Kidney (tissue), 14 donors: ENCODE data around the gene ZNF710. TPM values are rescaled to one million over a fixed set of nuclear protein-coding genes. Genes with fewer than 3 reads are reported as not detected.
A peak's percentile ranks its signal among the peaks of the same experiment; 100 is the strongest.
"Not testable (repeated sequence)": the region's sequence is repeated elsewhere in the genome, so short reads cannot be mapped to it uniquely, and the experiment has no call there.

Experiments used
- DNase-seq, 5 donors: peaks; one replicate each; pipeline ENCODE4 v3.0.0-alpha.2; 2013 to 2020
- FAIRE-seq: peaks from 2 replicates; lab custom pipeline; 2012; peaks lifted over from hg19 to GRCh38; lab: Jason Lieb, UNC
- H3K27ac ChIP-seq, 2 donors: one replicate each; pipeline ENCODE4 v1.7.0; 2013; ENCODE audit warnings: low read depth in 2 of 2, low read length in 2 of 2, inconsistent platforms in 1 of 2
- H3K27me3 ChIP-seq: one replicate; pipeline ENCODE4 v1.7.1; 2013; ENCODE audit warnings: low read length, inconsistent platforms; ENCODE audit not compliant: control insufficient read depth, insufficient read depth
- H3K36me3 ChIP-seq, 3 donors: one replicate each; pipeline versions ENCODE4 v1.7.0 to v1.7.1; 2013; ENCODE audit warnings: low read length in 3 of 3, control low read depth in 1 of 3, inconsistent platforms in 1 of 3; ENCODE audit not compliant: insufficient read depth in 3 of 3, control insufficient read depth in 2 of 3
- H3K4me1 ChIP-seq, 3 donors: one replicate each; pipeline versions ENCODE4 v1.7.0 to v1.7.1; 2013; ENCODE audit warnings: low read length in 3 of 3, inconsistent platforms in 1 of 3, low read depth in 1 of 3; ENCODE audit not compliant: control insufficient read depth in 2 of 3, insufficient read depth in 2 of 3
- H3K4me3 ChIP-seq, 3 donors: one replicate each; pipeline versions ENCODE4 v1.7.0 to v1.8.1; 2013; ENCODE audit warnings: low read length in 3 of 3, control low read depth in 1 of 3, inconsistent platforms in 1 of 3
- H3K9ac ChIP-seq, 3 donors: one replicate each; pipeline versions ENCODE4 v1.7.0 to v1.7.1; 2013; ENCODE audit warnings: low read length in 3 of 3, control low read depth in 1 of 3, inconsistent platforms in 1 of 3
- H3K9me3 ChIP-seq, 3 donors: one replicate each; pipeline versions ENCODE4 v1.7.0 to v1.7.1; 2013; ENCODE audit warnings: low read length in 3 of 3, control low read depth in 1 of 3, inconsistent platforms in 1 of 3; ENCODE audit not compliant: control insufficient read depth in 2 of 3, insufficient read depth in 1 of 3
- intact Hi-C: fragments of 100-400 bp; cut with DNase I; formaldehyde crosslinking; loops from one replicate; pipeline ENCODE4 v1.11.1; 2022
- polyA plus RNA-seq: library from polyadenylated mRNA; stranded (reverse); fragments of 350-450 nt; fragmentation: Illumina TruSeq; extraction: RNeasy Lipid Tissue Mini Kit (QIAGEN cat#74804); gene quantifications from one replicate; pipeline ENCODE4 v1.2.3, GENCODE V29; 2014; ENCODE audit warnings: low read depth, low replicate concordance; ENCODE audit not compliant: insufficient read depth
- total RNA-seq: library from RNA; stranded (reverse); fragmentation: NEBNext Ultra II Directional; extraction: Animal tissue kit (Norgen Biotek cat#: 25700); gene quantifications from one replicate; pipeline ENCODE4 v1.2.1, GENCODE V29; 2021
- TF ChIP-seq, protein P1 (sequence below): IDR thresholded peaks from 3 replicates; pipeline ENCODE4 v1.5.1; 2012; ENCODE audit warnings: mild to moderate bottlenecking, moderate library complexity, borderline replicate concordance; ENCODE audit not compliant: insufficient read depth; ENCODE audit errors: extremely low read depth
- donor health status: control.
- donor health status: control.
- donor health status: control.
- donor health status: control.
- donor health status: control.
- donor health status: DM: yes; HTN: yes; CAD: no.
- donor health status: Normal renal cell carcinoma (clear cell type).

ZNF710 gene
- total and polyA plus RNA-seq, 2 donors from 2014 or later = 11.0 to 17.0 TPM

DNA sequence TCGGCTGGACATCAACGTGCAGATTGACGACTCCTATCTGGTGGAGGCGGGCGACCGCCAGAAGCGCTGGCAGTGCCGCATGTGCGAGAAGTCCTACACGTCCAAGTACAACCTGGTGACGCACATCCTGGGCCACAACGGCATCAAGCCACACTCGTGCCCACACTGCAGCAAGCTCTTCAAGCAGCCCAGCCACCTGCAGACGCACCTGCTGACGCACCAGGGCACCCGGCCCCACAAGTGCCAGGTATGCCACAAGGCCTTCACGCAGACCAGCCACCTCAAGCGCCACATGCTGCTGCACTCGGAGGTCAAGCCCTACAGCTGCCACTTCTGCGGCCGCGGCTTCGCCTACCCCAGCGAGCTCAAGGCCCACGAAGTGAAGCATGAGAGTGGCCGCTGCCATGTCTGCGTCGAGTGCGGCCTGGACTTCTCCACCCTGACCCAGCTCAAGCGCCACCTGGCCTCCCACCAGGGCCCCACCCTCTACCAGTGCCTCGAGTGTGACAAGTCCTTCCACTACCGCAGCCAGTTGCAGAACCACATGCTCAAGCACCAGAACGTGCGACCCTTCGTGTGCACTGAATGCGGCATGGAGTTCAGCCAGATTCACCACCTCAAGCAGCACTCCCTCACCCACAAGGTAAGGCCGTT is 67.0 kb downstream of the ZNF710 start:
- Histone ChIP-seq H3K4me1 (peaks cover 0 to 18% (median 11%) of the 10 kb centered on the region in 3 donors), H3K27me3 (no peaks in the 10 kb centered on the region), H3K27ac (no peak overlapping the region), H3K36me3 (peaks cover 3 to 8% (median 3%) of the 10 kb centered on the region in 3 donors), H3K9ac (no peak overlapping the region), H3K9me3 (no peaks in the 10 kb centered on the region), H3K4me3 (no peak overlapping the region)
- FAIRE-seq (no peak), DNase-seq (peak in 1 of 5 donors; percentile 75)
- intact Hi-C loops = loop anchor here (10.0 kb wide), 1 partner anchor 163 kb away; no protein-coding TSS in a partner anchor
- TF ChIP-seq, protein P1, sequence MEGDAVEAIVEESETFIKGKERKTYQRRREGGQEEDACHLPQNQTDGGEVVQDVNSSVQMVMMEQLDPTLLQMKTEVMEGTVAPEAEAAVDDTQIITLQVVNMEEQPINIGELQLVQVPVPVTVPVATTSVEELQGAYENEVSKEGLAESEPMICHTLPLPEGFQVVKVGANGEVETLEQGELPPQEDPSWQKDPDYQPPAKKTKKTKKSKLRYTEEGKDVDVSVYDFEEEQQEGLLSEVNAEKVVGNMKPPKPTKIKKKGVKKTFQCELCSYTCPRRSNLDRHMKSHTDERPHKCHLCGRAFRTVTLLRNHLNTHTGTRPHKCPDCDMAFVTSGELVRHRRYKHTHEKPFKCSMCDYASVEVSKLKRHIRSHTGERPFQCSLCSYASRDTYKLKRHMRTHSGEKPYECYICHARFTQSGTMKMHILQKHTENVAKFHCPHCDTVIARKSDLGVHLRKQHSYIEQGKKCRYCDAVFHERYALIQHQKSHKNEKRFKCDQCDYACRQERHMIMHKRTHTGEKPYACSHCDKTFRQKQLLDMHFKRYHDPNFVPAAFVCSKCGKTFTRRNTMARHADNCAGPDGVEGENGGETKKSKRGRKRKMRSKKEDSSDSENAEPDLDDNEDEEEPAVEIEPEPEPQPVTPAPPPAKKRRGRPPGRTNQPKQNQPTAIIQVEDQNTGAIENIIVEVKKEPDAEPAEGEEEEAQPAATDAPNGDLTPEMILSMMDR = no peak

DNA sequence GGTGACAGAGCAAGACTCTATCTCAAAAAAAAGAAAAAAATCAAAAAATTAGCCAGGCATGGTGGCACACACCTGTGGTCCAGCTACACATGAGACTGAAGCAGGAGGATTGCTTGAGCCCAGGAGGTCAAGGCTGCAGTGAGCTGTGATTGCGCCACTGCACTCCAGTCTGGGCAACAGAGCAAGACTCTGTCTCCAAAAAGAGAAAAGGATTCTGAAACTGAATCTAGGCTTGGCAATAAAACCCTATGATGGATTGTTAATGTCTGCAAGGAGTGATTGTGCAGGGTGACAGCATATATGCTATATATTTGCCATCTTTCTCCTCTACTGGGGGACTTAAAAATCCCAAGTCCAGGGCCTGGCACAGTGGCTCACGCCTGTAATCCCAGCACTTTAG is 69.5 kb downstream of the ZNF710 start:
- DNase-seq, H3K9ac ChIP-seq, H3K27ac ChIP-seq, H3K9me3 ChIP-seq, FAIRE-seq, H3K27me3 ChIP-seq, H3K36me3 ChIP-seq, H3K4me3 ChIP-seq, H3K4me1 ChIP-seq: not testable (repeated sequence)
- intact Hi-C loops = loop anchor here (10.0 kb wide), 1 partner anchor 336 kb away; no protein-coding TSS in a partner anchor

DNA sequence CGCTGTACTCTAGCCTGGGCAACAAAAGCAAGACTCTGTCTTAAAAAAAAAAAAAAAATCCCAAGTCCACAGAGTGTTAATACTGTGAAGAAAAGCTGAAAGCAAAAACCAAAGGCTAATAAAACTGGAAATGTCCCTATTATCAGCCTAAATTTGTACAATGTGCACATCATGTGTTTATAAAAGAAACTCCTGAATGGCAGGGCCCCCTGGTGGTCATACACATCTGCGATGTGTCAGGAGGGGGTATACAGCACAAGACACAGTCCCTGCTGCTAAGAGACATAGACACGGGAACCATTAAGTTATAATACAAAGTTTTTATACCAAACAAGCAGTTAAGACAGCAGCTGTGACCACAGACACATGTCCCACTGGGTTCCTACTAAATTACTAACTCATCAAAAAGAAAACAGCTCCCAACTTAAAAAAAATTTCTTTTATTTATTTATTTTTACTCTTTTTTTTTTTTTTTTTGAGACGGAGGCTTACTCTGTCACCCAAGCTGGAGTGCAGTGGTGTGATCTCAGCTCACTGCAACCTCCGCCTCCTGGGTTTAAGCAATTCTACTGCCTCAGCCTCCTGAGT is 70.2 kb downstream of the ZNF710 start:
- Histone ChIP-seq H3K36me3 (peaks cover 3 to 9% (median 3%) of the 10 kb centered on the region in 3 donors), H3K9ac (no peak overlapping the region), H3K4me1 (peaks cover 0 to 15% (median 0%) of the 10 kb centered on the region in 3 donors), H3K9me3 (no peaks in the 10 kb centered on the region), H3K4me3 (no peak overlapping the region), H3K27ac (no peak overlapping the region), H3K27me3 (no peaks in the 10 kb centered on the region)
- FAIRE-seq (peak; percentile 6), DNase-seq (peak; percentile 78 to 93 (median 82))
- intact Hi-C loops = loop anchor here (10.0 kb wide), 1 partner anchor 337 kb away; no protein-coding TSS in a partner anchor
- TF ChIP-seq, protein P1 = peak; percentile 77

DNA sequence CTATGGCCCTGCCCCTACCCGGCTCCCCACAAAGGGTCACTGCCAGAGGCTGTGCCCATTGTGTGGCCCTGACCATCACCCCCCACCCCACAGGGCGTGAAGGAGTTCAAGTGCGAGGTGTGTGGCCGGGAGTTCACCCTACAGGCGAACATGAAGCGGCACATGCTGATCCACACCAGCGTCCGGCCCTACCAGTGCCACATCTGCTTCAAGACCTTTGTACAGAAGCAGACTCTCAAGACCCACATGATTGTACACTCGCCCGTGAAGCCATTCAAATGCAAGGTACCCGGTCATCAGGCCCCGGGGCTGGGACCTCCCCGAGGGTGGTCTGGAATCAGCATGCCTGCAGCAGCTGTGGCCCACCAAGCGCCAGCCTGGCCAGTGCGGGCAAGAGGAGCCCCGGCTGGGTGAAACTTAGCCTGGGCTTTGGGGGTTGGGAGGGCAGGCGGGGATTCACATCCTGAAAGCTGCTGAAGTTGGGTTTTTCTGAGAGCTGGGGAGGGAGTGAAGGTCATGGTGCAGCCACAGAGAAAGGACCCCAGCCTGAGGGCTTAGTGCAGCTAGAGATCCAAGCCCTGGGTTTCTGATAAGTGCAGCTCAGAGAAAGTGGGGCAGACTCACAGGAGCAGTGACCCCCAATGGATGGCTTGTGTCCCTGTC is 72.0 kb downstream of the ZNF710 start:
- TF ChIP-seq, protein P1 = no peak
- H3K4me1 ChIP-seq = peaks cover 0 to 16% (median 3%) of the 10 kb centered on the region in 3 donors
- peak overlapping the region; percentile 51 to 58 for H3K27ac ChIP-seq
- FAIRE-seq (no peak), DNase-seq (no peak)
- H3K36me3 ChIP-seq = peaks cover under 1 to 10% (median 3%) of the 10 kb centered on the region in 3 donors
- no peak overlapping the region for H3K4me3 ChIP-seq
- no peaks in the 10 kb centered on the region for H3K9me3 ChIP-seq
- intact Hi-C loops = loop anchor here (10.0 kb wide), 1 partner anchor 338 kb away; no protein-coding TSS in a partner anchor
- H3K9ac ChIP-seq = peak overlapping the region in 1 of 3 donors; percentile 34
- no peaks in the 10 kb centered on the region for H3K27me3 ChIP-seq
